Measurements from ENCODE around the gene SUOX.
"Not testable (repeated sequence)": the region's sequence is repeated elsewhere in the genome, so short reads cannot be mapped to it uniquely, and the experiment has no call there.

DNA sequence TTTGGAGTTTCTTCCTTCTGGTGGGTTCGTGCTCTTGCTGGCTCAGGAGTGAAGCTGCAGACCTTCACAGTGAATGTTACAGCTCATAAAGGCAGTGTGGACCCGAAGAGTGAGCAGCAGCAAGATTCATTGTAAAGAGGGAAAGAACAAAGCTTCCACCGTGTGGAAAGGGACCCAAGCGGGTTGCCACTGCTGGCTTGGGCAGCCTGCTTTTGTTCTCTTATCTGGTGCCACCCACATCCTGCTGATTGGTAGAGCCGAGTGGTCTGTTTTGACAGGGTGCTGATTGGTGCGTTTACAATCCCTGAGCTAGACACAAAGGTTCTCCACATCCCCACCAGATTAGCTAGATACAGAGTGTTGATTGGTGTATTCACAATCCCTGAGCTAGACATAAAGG, 2.4 kb downstream of the SUOX start:
- not testable (repeated sequence) for TF ChIP-seq POLR2A (IDR thresholded peaks at IDR 0.05)
- TF ChIP-seq, protein P1, sequence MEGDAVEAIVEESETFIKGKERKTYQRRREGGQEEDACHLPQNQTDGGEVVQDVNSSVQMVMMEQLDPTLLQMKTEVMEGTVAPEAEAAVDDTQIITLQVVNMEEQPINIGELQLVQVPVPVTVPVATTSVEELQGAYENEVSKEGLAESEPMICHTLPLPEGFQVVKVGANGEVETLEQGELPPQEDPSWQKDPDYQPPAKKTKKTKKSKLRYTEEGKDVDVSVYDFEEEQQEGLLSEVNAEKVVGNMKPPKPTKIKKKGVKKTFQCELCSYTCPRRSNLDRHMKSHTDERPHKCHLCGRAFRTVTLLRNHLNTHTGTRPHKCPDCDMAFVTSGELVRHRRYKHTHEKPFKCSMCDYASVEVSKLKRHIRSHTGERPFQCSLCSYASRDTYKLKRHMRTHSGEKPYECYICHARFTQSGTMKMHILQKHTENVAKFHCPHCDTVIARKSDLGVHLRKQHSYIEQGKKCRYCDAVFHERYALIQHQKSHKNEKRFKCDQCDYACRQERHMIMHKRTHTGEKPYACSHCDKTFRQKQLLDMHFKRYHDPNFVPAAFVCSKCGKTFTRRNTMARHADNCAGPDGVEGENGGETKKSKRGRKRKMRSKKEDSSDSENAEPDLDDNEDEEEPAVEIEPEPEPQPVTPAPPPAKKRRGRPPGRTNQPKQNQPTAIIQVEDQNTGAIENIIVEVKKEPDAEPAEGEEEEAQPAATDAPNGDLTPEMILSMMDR (IDR thresholded peaks at IDR 0.05) = not testable (repeated sequence)
